ENCODE results near the gene C2CD4D. TPM values are rescaled to one million over a fixed set of nuclear protein-coding genes. Genes with fewer than 3 reads are reported as not detected.

Gene C2CD4D
- total RNA-seq, 4 donors from 2014 or later = 2.2 to 3.9 TPM; not detected in 2

- DNase-seq (ENCODE audit: low spot score in 2 of 2) = no peak
- Histone ChIP-seq H3K27ac (no peak overlapping the region), H3K4me3 (no peak overlapping the region), H3K36me3 (no peaks in the 10 kb centered on the region), H3K9me3 (no peaks in the 10 kb centered on the region), H3K4me1 (peaks cover 0 to 33% (median 9%) of the 10 kb centered on the region in 4 donors), H3K27me3 (peaks cover 0 to 29% of the 10 kb centered on the region in 2 donors)
- 69 to 87% methylated on average over 3 of the region's 3 CpGs for WGBS, 2 donors
- no peak for TF ChIP-seq POLR2A (IDR thresholded peaks at IDR 0.05)
- no peak for TF ChIP-seq CTCF (IDR thresholded peaks at IDR 0.05)
- no peak for TF ChIP-seq EP300 (IDR thresholded peaks at IDR 0.05)
Observed at GRCh38 chr1:151837197-151837596, 2.4 kb downstream of the C2CD4D start.

GRCh38 chr1:151835596-151835995, 4.0 kb downstream of the C2CD4D start:
- Histone ChIP-seq H3K27ac (no peak overlapping the region), H3K4me1 (peaks cover 0 to 31% (median 9%) of the 10 kb centered on the region in 4 donors), H3K36me3 (no peaks in the 10 kb centered on the region), H3K9me3 (no peaks in the 10 kb centered on the region), H3K4me3 (no peak overlapping the region), H3K27me3 (peaks cover 0 to 29% of the 10 kb centered on the region in 2 donors)
- DNase-seq (ENCODE audit: low spot score in 2 of 2) = no peak
- WGBS, 2 donors = 93 to 95% methylated on average over 7 of the region's 7 CpGs
- TF ChIP-seq CTCF (IDR thresholded peaks at IDR 0.05) (no peak), EP300 (IDR thresholded peaks at IDR 0.05) (no peak), POLR2A (IDR thresholded peaks at IDR 0.05) (no peak)

GRCh38 chr1:151834239-151834638, 5.4 kb downstream of the C2CD4D start:
- H3K4me3 ChIP-seq = no peak overlapping the region
- H3K36me3 ChIP-seq = no peaks in the 10 kb centered on the region
- no peaks in the 10 kb centered on the region for H3K9me3 ChIP-seq
- DNase-seq (ENCODE audit: low spot score in 2 of 2) = no peak
- H3K27ac ChIP-seq = no peak overlapping the region
- TF ChIP-seq CTCF (IDR thresholded peaks at IDR 0.05) (no peak), POLR2A (IDR thresholded peaks at IDR 0.05) (no peak), EP300 (IDR thresholded peaks at IDR 0.05) (no peak)
- peaks cover 0 to 19% of the 10 kb centered on the region in 2 donors for H3K27me3 ChIP-seq
- 30 to 46% methylated on average over 2 to 3 of the region's 3 CpGs for WGBS, 2 donors
- peaks cover 0 to 21% (median 3%) of the 10 kb centered on the region in 4 donors for H3K4me1 ChIP-seq

- 80 to 84% methylated on average over 7 of the region's 8 CpGs for WGBS, 2 donors
- no peaks in the 10 kb centered on the region for H3K36me3 ChIP-seq
- no peak overlapping the region for H3K4me3 ChIP-seq
- peaks cover 0 to 21% (median 0%) of the 10 kb centered on the region in 4 donors for H3K4me1 ChIP-seq
- peaks cover 0 to 13% of the 10 kb centered on the region in 2 donors for H3K27me3 ChIP-seq
- H3K27ac ChIP-seq = no peak overlapping the region
- H3K9me3 ChIP-seq = no peaks in the 10 kb centered on the region
- no peak for TF ChIP-seq POLR2A (IDR thresholded peaks at IDR 0.05)
- DNase-seq (ENCODE audit: low spot score in 2 of 2) = no peak
Observed at GRCh38 chr1:151833172-151833900, 6.3 kb downstream of the C2CD4D start.

DNA sequence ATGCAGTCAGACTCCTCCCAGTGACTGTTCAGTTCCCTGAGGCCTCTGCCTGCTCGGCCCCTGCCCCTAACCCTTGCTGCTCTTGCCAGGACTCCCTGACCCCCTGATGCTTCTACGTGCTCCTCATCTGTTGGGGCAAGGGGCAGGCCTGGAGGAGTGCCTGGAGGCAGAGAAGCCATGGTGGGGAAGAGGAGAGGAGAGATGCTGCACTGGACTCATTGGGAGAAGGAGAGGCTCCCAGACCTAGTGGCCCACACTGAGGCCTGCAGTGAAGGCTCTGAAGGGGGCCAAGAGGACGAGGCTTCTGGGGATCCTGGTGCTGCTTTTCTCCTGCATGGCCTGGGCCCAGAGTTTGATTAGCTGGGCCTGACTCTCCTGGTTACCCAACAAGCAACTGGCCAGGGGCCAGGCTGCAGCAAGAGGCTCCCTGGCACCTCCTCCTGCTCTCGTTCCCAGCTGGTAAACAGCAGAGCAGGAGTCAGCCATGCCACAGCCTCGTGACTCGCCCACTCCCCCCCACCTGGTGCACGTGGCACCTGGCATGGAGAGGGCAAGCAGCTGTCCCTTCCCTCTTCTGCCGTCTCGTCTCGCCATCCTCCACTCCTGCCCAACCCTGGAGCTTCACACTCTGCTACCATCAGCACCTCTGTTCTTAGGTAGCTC, 7.2 kb downstream of the C2CD4D start:
- WGBS, 2 donors = 63 to 64% methylated on average over 10 of the region's 10 CpGs
- DNase-seq (ENCODE audit: low spot score in 2 of 2) = no peak
- Histone ChIP-seq H3K27ac (no peak overlapping the region), H3K27me3 (peaks cover 0 to 7% of the 10 kb centered on the region in 2 donors), H3K9me3 (no peaks in the 10 kb centered on the region), H3K4me3 (no peak overlapping the region), H3K36me3 (no peaks in the 10 kb centered on the region), H3K4me1 (peaks cover 0 to 18% (median 0%) of the 10 kb centered on the region in 4 donors)
- no peak for TF ChIP-seq EP300 (IDR thresholded peaks at IDR 0.05)
- no peak for TF ChIP-seq POLR2A (IDR thresholded peaks at IDR 0.05)
- TF ChIP-seq CTCF (IDR thresholded peaks at IDR 0.05) = no peak

Data from tibial nerve (tissue), 4 donors.